Activated CD4-positive, alpha-beta T cell treated with anti-CD3 and anti-CD28 coated beads, Interleukin-2, amount 50 U/mL, for 48 hours (primary cell): ENCODE results near the gene CENPM.

ENCODE experiments used
- DNase-seq, 2 experiments: peaks; one replicate each; pipeline ENCODE4 v3.0.0-alpha.2; 2020

Gene CENPM

GRCh38 chr22:41929418-41929810, 17.5 kb downstream of the CENPM start:
- no peak for DNase-seq

GRCh38 chr22:41928593-41929417, 18.1 kb downstream of the CENPM start:
- DNase-seq, result no peak

- DNase-seq, result no peak
Measured at GRCh38 chr22:41927813-41928212, 19.1 kb downstream of the CENPM start.

- peak; percentile 83 to 85 for DNase-seq
Measured at GRCh38 chr22:41925783-41926460, 21.0 kb downstream of the CENPM start.

- no peak for DNase-seq
Measured at GRCh38 chr22:41923595-41924276, 23.2 kb downstream of the CENPM start.

- DNase-seq, result no peak
Measured at GRCh38 chr22:41922940-41923594, 23.9 kb downstream of the CENPM start.

GRCh38 chr22:41922328-41922727, 24.6 kb downstream of the CENPM start:
- no peak for DNase-seq

GRCh38 chr22:41920271-41920976, 26.5 kb downstream of the CENPM start:
- no peak for DNase-seq

GRCh38 chr22:41919357-41920224, 27.4 kb downstream of the CENPM start:
- peak; percentile 60 to 65 for DNase-seq

- DNase-seq, result peak in 1 of 2 experiments; percentile 49
Measured at GRCh38 chr22:41917903-41918791, 28.8 kb downstream of the CENPM start.

GRCh38 chr22:41917375-41917902, 29.5 kb downstream of the CENPM start:
- DNase-seq, result no peak

- no peak for DNase-seq
Measured at GRCh38 chr22:41916745-41917358, 30.1 kb downstream of the CENPM start.

GRCh38 chr22:41915786-41916493, 31.0 kb downstream of the CENPM start:
- DNase-seq, result no peak

- DNase-seq, result peak; percentile 56 to 63
Measured at GRCh38 chr22:41915035-41915785, 31.7 kb downstream of the CENPM start, which contains the start of gene SHISA8. TSS of gene SHISA8 (minus strand) at chr22:41915074. CDS start at chr22:41914667, 407 bp downstream.

GRCh38 chr22:41914611-41915034, 32.3 kb downstream of the CENPM start:
- no peak for DNase-seq

GRCh38 chr22:41913842-41914534, 33.0 kb downstream of the CENPM start:
- DNase-seq, result no peak

GRCh38 chr22:41913040-41913719, 33.8 kb downstream of the CENPM start:
- no peak for DNase-seq
